AG04449 (cell line): ENCODE results near the gene SYNDIG1.

Experiments
- CTCF ChIA-PET: fragments of 350-600 bp; formaldehyde crosslinking; extraction: SDS; loops from one replicate; lab custom pipeline; 2021; ENCODE audit warnings: antibody characterized with exemption; lab: Yijun Ruan, JAX
- POLR2A ChIA-PET: fragments of 400-600, 350-600 bp; formaldehyde crosslinking; extraction: SDS; loops from one replicate; lab custom pipeline; 2020; ENCODE audit warnings: antibody characterized with exemption, inconsistent platforms; lab: Yijun Ruan, JAX
- DNase-seq: peaks from one replicate; pipeline ENCODE4 v3.0.0-alpha.2; 2010; ENCODE audit warnings: low read depth, low spot score
- H3K4me3 ChIP-seq: 2 replicates; pipeline ENCODE4 v1.5.1; 2011; ENCODE audit warnings: low read depth, mild to moderate bottlenecking, control low read depth, low read length
- CTCF ChIP-seq: IDR thresholded peaks from one replicate; pipeline ENCODE4 v1.5.1; 2011; ENCODE audit warnings: mild to moderate bottlenecking, moderate library complexity, low read length, control low read depth, inconsistent platforms; ENCODE audit not compliant: insufficient read depth; ENCODE audit errors: missing control alignments

Gene SYNDIG1

GRCh38 chr20:24676978-24677370, 207.5 kb downstream of the SYNDIG1 start:
- CTCF ChIA-PET = no interaction called here
- H3K4me3 ChIP-seq = no peak overlapping the region
- POLR2A ChIA-PET = no interaction called here
- DNase-seq = no peak
- no peak for TF ChIP-seq CTCF

- ChIA-PET CTCF (no interaction called here), POLR2A (no interaction called here)
- no peak for TF ChIP-seq CTCF
- DNase-seq = no peak
- H3K4me3 ChIP-seq = no peak overlapping the region
Observed at GRCh38 chr20:24677626-24678315, 208.3 kb downstream of the SYNDIG1 start.

DNA sequence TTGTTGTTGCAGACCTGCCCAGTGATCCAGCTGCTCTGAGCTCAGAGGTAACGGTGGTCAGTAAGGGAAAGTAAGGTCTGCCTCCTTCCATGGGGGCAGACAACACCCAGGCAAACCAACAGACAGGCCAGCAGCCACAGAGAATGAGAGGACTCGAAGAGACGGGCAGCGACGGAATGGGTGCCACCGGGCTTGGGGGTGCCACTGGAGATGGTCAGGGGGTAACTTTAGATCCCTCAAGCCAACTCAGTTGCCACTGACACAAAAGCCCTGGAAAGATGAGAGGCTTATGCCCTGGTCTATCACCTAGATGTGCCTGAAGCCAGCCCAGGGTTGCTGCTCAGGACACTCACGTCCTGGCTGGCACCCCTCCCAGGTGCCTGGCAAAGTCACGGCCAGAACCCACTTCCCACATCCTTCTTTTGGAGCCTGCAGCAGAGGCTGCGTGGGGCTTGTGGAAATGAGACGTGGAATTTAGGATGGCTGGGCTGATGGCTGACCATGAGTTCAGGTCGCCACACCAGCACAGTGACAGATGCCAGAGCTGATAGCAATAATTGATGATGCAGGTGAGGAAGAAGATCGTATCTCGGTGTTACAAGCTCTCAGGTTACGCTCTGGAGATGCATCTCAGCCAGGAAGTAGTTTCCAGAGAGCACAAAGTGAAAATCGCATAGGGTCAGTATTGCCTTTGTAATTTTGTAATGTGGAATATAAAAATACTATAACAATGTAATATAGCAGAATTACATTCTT, 209.1 kb downstream of the SYNDIG1 start:
- DNase-seq = no peak
- ChIA-PET POLR2A (no interaction called here), CTCF (no interaction called here)
- no peak overlapping the region for H3K4me3 ChIP-seq
- no peak for TF ChIP-seq CTCF

GRCh38 chr20:24679448-24680047, 210.1 kb downstream of the SYNDIG1 start:
- no peak for DNase-seq
- POLR2A ChIA-PET = no interaction called here
- TF ChIP-seq CTCF = no peak
- CTCF ChIA-PET = no interaction called here
- no peak overlapping the region for H3K4me3 ChIP-seq

DNA sequence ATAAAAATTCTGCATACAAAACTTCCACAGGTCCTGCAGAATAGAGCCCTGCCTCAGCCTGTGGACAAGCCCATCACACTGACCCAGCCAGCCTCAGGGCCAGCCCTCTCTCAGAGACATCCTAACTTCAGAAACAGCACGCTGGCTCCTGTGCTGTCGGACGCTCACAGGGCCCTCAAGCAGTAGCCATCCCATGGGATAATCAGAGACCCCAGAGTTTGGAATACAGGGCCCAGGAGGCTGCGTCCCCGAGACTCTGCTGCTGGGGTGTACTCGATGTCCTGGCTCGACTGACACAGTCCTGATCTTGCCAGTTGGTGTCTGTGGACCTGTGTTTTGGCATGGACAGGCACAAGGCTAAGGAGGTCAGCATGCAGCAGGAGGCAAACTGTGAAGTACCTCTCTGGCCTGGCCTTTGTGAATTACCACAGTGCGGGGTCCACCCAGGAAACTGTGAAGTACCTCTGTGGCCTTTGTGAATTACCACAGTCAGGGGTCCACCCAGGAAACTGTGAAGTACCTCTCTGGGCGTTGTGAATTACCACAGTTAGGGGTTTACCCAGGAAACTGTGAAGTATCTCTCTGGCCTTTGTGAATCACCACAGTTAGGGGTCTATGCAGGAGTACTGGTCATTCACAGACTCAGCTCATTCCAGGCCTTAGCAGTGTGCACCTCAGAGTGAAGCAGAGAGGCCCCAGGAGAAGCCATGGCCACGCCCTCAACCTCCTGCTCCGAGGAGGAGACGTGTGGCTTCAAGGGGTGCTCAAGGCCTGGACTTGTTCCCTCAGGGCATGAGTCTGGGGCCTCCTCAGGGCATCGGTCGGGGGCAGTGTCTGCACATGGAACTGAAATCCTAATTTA, 212.4 kb downstream of the SYNDIG1 start:
- DNase-seq = no peak
- ChIA-PET POLR2A (no interaction called here), CTCF (no interaction called here)
- no peak for TF ChIP-seq CTCF
- no peak overlapping the region for H3K4me3 ChIP-seq
